NCI-H69 (cell line): ENCODE results near the gene CYTH3.
"Not testable (repeated sequence)": the region's sequence is repeated elsewhere in the genome, so short reads cannot be mapped to it uniquely, and the experiment has no call there.

Source experiments
- DNase-seq: peaks from one replicate; lab custom pipeline; 2025; lab: John Stamatoyannopoulos, UW

The CYTH3 gene

GRCh38 chr7:6198689-6199595 is 73.5 kb downstream of the CYTH3 start:
- no peak for DNase-seq

GRCh38 chr7:6197801-6198551 is 74.4 kb downstream of the CYTH3 start:
- no peak for DNase-seq

- no peak for DNase-seq
Observed at GRCh38 chr7:6193709-6194108, 78.7 kb downstream of the CYTH3 start.

GRCh38 chr7:6190563-6190962 is 81.9 kb downstream of the CYTH3 start:
- DNase-seq, result not testable (repeated sequence)

- no peak for DNase-seq
Observed at GRCh38 chr7:6188389-6188788, 84.0 kb downstream of the CYTH3 start.

GRCh38 chr7:6186577-6186976 is 85.8 kb downstream of the CYTH3 start:
- no peak for DNase-seq

- no peak for DNase-seq
Observed at GRCh38 chr7:6182993-6183392, 89.4 kb downstream of the CYTH3 start.

- no peak for DNase-seq
Observed at GRCh38 chr7:6181136-6181535, 91.3 kb downstream of the CYTH3 start.

GRCh38 chr7:6180344-6180725 is 92.1 kb downstream of the CYTH3 start:
- no peak for DNase-seq

GRCh38 chr7:6179620-6180343 is 92.6 kb downstream of the CYTH3 start:
- no peak for DNase-seq

GRCh38 chr7:6178298-6179029 is 94.0 kb downstream of the CYTH3 start:
- DNase-seq, result no peak

- DNase-seq, result no peak
Observed at GRCh38 chr7:6175645-6176044, 96.8 kb downstream of the CYTH3 start.

GRCh38 chr7:6172910-6173295 is 99.5 kb downstream of the CYTH3 start:
- DNase-seq, result no peak

GRCh38 chr7:6172224-6172909 is 100.1 kb downstream of the CYTH3 start:
- DNase-seq, result no peak

- DNase-seq, result no peak
Observed at GRCh38 chr7:6171532-6172223, 100.7 kb downstream of the CYTH3 start.

GRCh38 chr7:6170571-6171531 is 101.6 kb downstream of the CYTH3 start:
- DNase-seq, result no peak

- DNase-seq, result no peak
Observed at GRCh38 chr7:6169805-6170520, 102.5 kb downstream of the CYTH3 start.

GRCh38 chr7:6168477-6168868 is 104.0 kb downstream of the CYTH3 start:
- DNase-seq, result no peak
